HCT116 (cell line): Measurements from ENCODE around the gene LTV1. TPM values are rescaled to one million over a fixed set of nuclear protein-coding genes. Genes with fewer than 3 reads are reported as not detected.

Experiments used
- ATAC-seq: fragments of 200-7000 bp; cut with Tn5 transposase; 2 replicates; pipeline ENCODE4 v1.9.1; 2020; ENCODE audit warnings: mild to moderate bottlenecking, moderate library complexity
- BruUV-seq: library from RNA; stranded (reverse); fragments of 400-500 nt; replicated peaks from 2 replicates; lab custom pipeline; 2021; lab: Mats Ljungman, UMichigan
- CTCF ChIA-PET: fragments of 300-600 bp; sonication (Branson Sonifier 250); formaldehyde crosslinking; loops from one replicate; lab custom pipeline; 2021; ENCODE audit warnings: antibody characterized with exemption; lab: Charles Lee
- POLR2A ChIA-PET: fragments of 300-600, 350-600 bp; sonication (Branson Sonifier 250); formaldehyde crosslinking; loops from one replicate; lab custom pipeline; 2021; ENCODE audit warnings: antibody characterized with exemption; lab: Charles Lee
- RAD21 ChIA-PET, 2 experiments: fragments of 300-600 bp; sonication (Branson Sonifier 250); formaldehyde crosslinking; loops; one replicate each; lab custom pipeline; 2023; ENCODE audit warnings: low total read pairs in 2 of 2; ENCODE audit not compliant: uncharacterized antibody in 2 of 2, unreplicated experiment in 2 of 2, low non-redundant PET in 1 of 2; lab: Charles Lee
- DNase-seq: peaks from one replicate; pipeline ENCODE4 v3.0.0-alpha.2; 2010; ENCODE audit warnings: low read depth, low spot score
- H2AFZ ChIP-seq: fragments of 200-600 bp; shearing (Covaris generic), sonication (generic); 2 replicates; pipeline ENCODE4 v1.6.1; 2017; ENCODE audit warnings: low read depth, mixed run types, mixed read lengths, antibody characterized with exemption, low read length; ENCODE audit not compliant: poor library complexity, severe bottlenecking
- H3K27ac ChIP-seq: 2 replicates; pipeline ENCODE4 v1.5.1; 2012; ENCODE audit warnings: low read depth, low read length
- H3K27me3 ChIP-seq: fragments of 200-600 bp; sonication (generic); 2 replicates; pipeline ENCODE4 v1.6.1; 2016; ENCODE audit warnings: mixed run types, low read length, mixed read lengths; ENCODE audit not compliant: insufficient read depth
- H3K36me3 ChIP-seq, 2 experiments: fragments of 200-500 bp in 1 of 2; fragments of 200-600 bp in 1 of 2; sonication (Bioruptor generic) in 1 of 2; sonication (generic) in 1 of 2; 2 replicates each; pipeline versions ENCODE4 v1.5.1 to v1.6.1; 2014 to 2016; ENCODE audit warnings: low read length in 2 of 2, inconsistent platforms in 1 of 2, mixed read lengths in 1 of 2, mixed run types in 1 of 2; ENCODE audit not compliant: insufficient read depth in 2 of 2, control insufficient read depth in 1 of 2
- H3K4me1 ChIP-seq, 2 experiments: fragments of 200-600 bp in 1 of 2; sonication (generic) in 1 of 2; 2 replicates each; pipeline versions ENCODE4 v1.5.1 to v1.6.1; 2012 to 2017; ENCODE audit warnings: low read length in 2 of 2, inconsistent platforms in 1 of 2, mild to moderate bottlenecking in 1 of 2, mixed read lengths in 1 of 2, mixed run types in 1 of 2, moderate library complexity in 1 of 2; ENCODE audit not compliant: insufficient read depth in 2 of 2, control insufficient read depth in 1 of 2
- H3K4me2 ChIP-seq: fragments of 200-600 bp; sonication (generic); 2 replicates; pipeline ENCODE4 v1.6.1; 2017; ENCODE audit warnings: mixed run types, low read length, mixed read lengths
- H3K4me3 ChIP-seq, 2 experiments: fragments of 200-600 bp in 1 of 2; sonication (generic) in 1 of 2; replicated peaks in 1 of 2; 2 replicates each; pipeline ENCODE4 v1.5.1; 2011 to 2016; ENCODE audit warnings: low read length in 2 of 2, control low read depth in 1 of 2, low read depth in 1 of 2, mild to moderate bottlenecking in 1 of 2, mixed read lengths in 1 of 2, mixed run types in 1 of 2
- H3K79me2 ChIP-seq: fragments of 200-600 bp; sonication (generic); 2 replicates; pipeline ENCODE4 v1.6.1; 2017; ENCODE audit warnings: mild to moderate bottlenecking, mixed run types, low read length, moderate library complexity, mixed read lengths; ENCODE audit not compliant: insufficient read depth
- H3K9ac ChIP-seq: fragments of 200-600 bp; sonication (generic); 2 replicates; pipeline ENCODE4 v1.6.1; 2016; ENCODE audit warnings: low read length, mixed read lengths
- H3K9me2 ChIP-seq: fragments of 200-600 bp; sonication (generic), shearing (Covaris generic); 2 replicates; pipeline ENCODE4 v1.6.1; 2017; ENCODE audit warnings: mixed run types, mild to moderate bottlenecking, moderate library complexity; ENCODE audit not compliant: insufficient read depth
- H3K9me3 ChIP-seq, 2 experiments: fragments of 200-500 bp in 1 of 2; fragments of 200-600 bp in 1 of 2; sonication (Bioruptor generic) in 1 of 2; sonication (generic) in 1 of 2; 2 replicates each; pipeline ENCODE4 v1.6.1; 2014 to 2017; ENCODE audit warnings: low read length in 2 of 2, mixed read lengths in 2 of 2, inconsistent platforms in 1 of 2, low read depth in 1 of 2, mild to moderate bottlenecking in 1 of 2, mixed run types in 1 of 2, moderate library complexity in 1 of 2; ENCODE audit not compliant: control insufficient read depth in 1 of 2, insufficient read depth in 1 of 2
- H4K20me1 ChIP-seq: fragments of 200-600 bp; sonication (generic), shearing (Covaris generic); 2 replicates; pipeline ENCODE4 v1.6.1; 2017; ENCODE audit warnings: mixed run types, mild to moderate bottlenecking, moderate library complexity; ENCODE audit not compliant: insufficient read depth
- CBX3 ChIP-seq: IDR thresholded peaks from 2 replicates; pipeline ENCODE4 v1.6.1; 2012; ENCODE audit warnings: low read depth
- CEBPB ChIP-seq: IDR thresholded peaks from 2 replicates; pipeline ENCODE4 v1.6.1; 2012; ENCODE audit warnings: low read depth
- CTCF ChIP-seq, 3 experiments: fragments of 200-600 bp in 1 of 3; sonication (generic) in 1 of 3; IDR thresholded peaks in 2 of 3; conservative IDR thresholded peaks in 1 of 3; 2 replicates each; pipeline ENCODE4 v1.5.1; 2012 to 2017; ENCODE audit warnings: low read depth in 2 of 3, low read length in 2 of 3, antibody characterized with exemption in 1 of 3, borderline replicate concordance in 1 of 3, control low read depth in 1 of 3, mild to moderate bottlenecking in 1 of 3, mixed read lengths in 1 of 3, mixed run types in 1 of 3, moderate library complexity in 1 of 3; ENCODE audit not compliant: insufficient read depth in 1 of 3
- EZH2phosphoT487 ChIP-seq: fragments of 200-600 bp; IDR thresholded peaks from 2 replicates; pipeline ENCODE4 v1.6.1; 2018; ENCODE audit warnings: antibody characterized with exemption, borderline replicate concordance
- FOSL1 ChIP-seq: IDR thresholded peaks from 2 replicates; pipeline ENCODE4 v1.6.1; 2012; ENCODE audit warnings: low read depth
- MAX ChIP-seq: IDR thresholded peaks from 2 replicates; pipeline ENCODE4 v1.6.1; 2012
- POLR2AphosphoS5 ChIP-seq: IDR thresholded peaks from 2 replicates; pipeline ENCODE4 v1.6.1; 2011; ENCODE audit warnings: mild to moderate bottlenecking, low read depth, low read length, moderate library complexity
- YY1 ChIP-seq: IDR thresholded peaks from 2 replicates; pipeline ENCODE4 v1.6.1; 2011; ENCODE audit warnings: low read length, low read depth, moderate library complexity, mild to moderate bottlenecking; ENCODE audit not compliant: insufficient replicate concordance; ENCODE audit errors: extremely low read depth
- ZBTB33 ChIP-seq: IDR thresholded peaks from 2 replicates; pipeline ENCODE4 v1.6.1; 2011; ENCODE audit warnings: mild to moderate bottlenecking, low read length, moderate library complexity; ENCODE audit not compliant: insufficient replicate concordance; ENCODE audit errors: extremely low read depth
- ZNF274 ChIP-seq: fragments of 200-500 bp; sonication (Bioruptor generic); IDR thresholded peaks from 2 replicates; pipeline ENCODE4 v1.6.1; 2014; ENCODE audit warnings: mild to moderate bottlenecking, low read depth, low read length, inconsistent platforms
- intact Hi-C: fragments of 100-400 bp; cut with micrococcal nuclease; formaldehyde crosslinking; loops from 2 replicates; pipeline ENCODE4 v1.10.0; 2022
- total RNA-seq: library from RNA; stranded (reverse); gene quantifications from one replicate; pipeline ENCODE4 v1.2.1, GENCODE V29; 2021; ENCODE audit not compliant: unreplicated experiment

LTV1 gene
- total RNA-seq, 1 experiment from 2014 or later: 40.3 TPM

GRCh38 chr6:143806282-143807102 is 36.6 kb upstream of the LTV1 start:
- H3K4me2 ChIP-seq: no peak overlapping the region
- H3K79me2 ChIP-seq: no peaks in the 10 kb centered on the region
- RAD21 ChIA-PET: no interaction called here
- H3K27me3 ChIP-seq: no peaks in the 10 kb centered on the region
- H4K20me1 ChIP-seq: no peaks in the 10 kb centered on the region
- CTCF ChIA-PET: no interaction called here
- ATAC-seq: no peak
- no peaks in the 10 kb centered on the region; a peak in 1 of 4 replicates for H3K36me3 ChIP-seq
- H3K9ac ChIP-seq: no peak overlapping the region
- H3K9me3 ChIP-seq: no peaks in the 10 kb centered on the region
- BruUV-seq: no TSS peak
- TF ChIP-seq CBX3: no peak
- no peak for TF ChIP-seq POLR2AphosphoS5
- TF ChIP-seq CTCF (IDR thresholded peaks at IDR 0.05 in 2 of 3, conservative IDR thresholded peaks at IDR 0.05 in 1 of 3; ENCODE audit: borderline replicate concordance in 1 of 3, insufficient read depth in 1 of 3, low read depth in 2 of 3, low read length in 2 of 3): no peak
- TF ChIP-seq EZH2phosphoT487: no peak
- TF ChIP-seq FOSL1: no peak
- TF ChIP-seq ZNF274: no peak
- TF ChIP-seq MAX: no peak
- no peak for TF ChIP-seq YY1
- no peak for TF ChIP-seq ZBTB33
- TF ChIP-seq CEBPB: no peak
- H3K4me1 ChIP-seq: peaks cover 3 to 4% of the 10 kb centered on the region in 2 experiments; a peak in 3 of 4 replicates
- POLR2A ChIA-PET: no interaction called here
- no peaks in the 10 kb centered on the region for H3K9me2 ChIP-seq
- no peak overlapping the region for H3K4me3 ChIP-seq
- H2AFZ ChIP-seq: no peak overlapping the region
- DNase-seq: no peak
- intact Hi-C loops: no loop called here
- H3K27ac ChIP-seq: no peak overlapping the region
